GM12878 (cell line): Measurements from ENCODE around the gene HJURP. TPM values are rescaled to one million over a fixed set of nuclear protein-coding genes. Genes with fewer than 3 reads are reported as not detected.

ENCODE experiments used
- ATAC-seq: fragments of 200-7000 bp; cut with Tn5 transposase; 3 replicates; pipeline ENCODE4 v1.9.1; 2020; ENCODE audit warnings: mild to moderate bottlenecking, moderate library complexity
- BruUV-seq: library from RNA; stranded (reverse); fragments of 400-500 nt; replicated peaks from 2 replicates; lab custom pipeline; 2021; lab: Mats Ljungman, UMichigan
- CTCF ChIA-PET: fragments of 300-600 bp; sonication (Branson Sonifier 250); formaldehyde crosslinking; extraction: SDS; loops from one replicate; lab custom pipeline; 2021; ENCODE audit warnings: inconsistent platforms; lab: Yijun Ruan, JAX
- POLR2A ChIA-PET: fragments of 350-600 bp; formaldehyde crosslinking; extraction: SDS; loops from one replicate; lab custom pipeline; 2021; ENCODE audit warnings: inconsistent platforms; lab: Charles Lee
- RAD21 ChIA-PET: fragments of 300-600 bp; sonication (Branson Sonifier 250); formaldehyde crosslinking; loops from one replicate; lab custom pipeline; 2023; ENCODE audit warnings: antibody characterized with exemption; ENCODE audit not compliant: unreplicated experiment; lab: Charles Lee
- SMC1A ChIA-PET: fragments of 300-600 bp; sonication (Branson Sonifier 250); formaldehyde crosslinking; loops from one replicate; lab custom pipeline; 2023; ENCODE audit not compliant: unreplicated experiment, uncharacterized antibody; lab: Charles Lee
- DNase-seq: peaks from one replicate; pipeline ENCODE4 v3.0.0-alpha.2; 2011; ENCODE audit warnings: low read depth, low spot score
- FAIRE-seq: peaks from 3 replicates; lab custom pipeline; 2011; peaks lifted over from hg19 to GRCh38; lab: Jason Lieb, UNC
- H2AFZ ChIP-seq: 2 replicates; pipeline ENCODE4 v1.6.0; 2011; ENCODE audit warnings: low read depth, low read length, control low read depth; ENCODE audit not compliant: control insufficient read depth
- H3K27ac ChIP-seq: 2 replicates; pipeline ENCODE4 v1.5.1; 2011; ENCODE audit warnings: control low read depth; ENCODE audit not compliant: control insufficient read depth, insufficient read depth
- H3K27me3 ChIP-seq, 2 experiments: replicated peaks in 1 of 2; 2 replicates each; pipeline versions ENCODE4 v1.6.0 to v1.6.1; 2011; ENCODE audit warnings: low read length in 1 of 2; ENCODE audit not compliant: control insufficient read depth in 2 of 2, insufficient read depth in 2 of 2
- H3K36me3 ChIP-seq, 2 experiments: 2 replicates each; pipeline ENCODE4 v1.5.1; 2011; ENCODE audit warnings: low read length in 1 of 2; ENCODE audit not compliant: control insufficient read depth in 2 of 2, insufficient read depth in 2 of 2
- H3K4me1 ChIP-seq: 2 replicates; pipeline ENCODE4 v1.6.1; 2011; ENCODE audit warnings: mild to moderate bottlenecking, low read length, moderate library complexity, mixed read lengths; ENCODE audit not compliant: control insufficient read depth, insufficient read depth
- H3K4me2 ChIP-seq: 2 replicates; pipeline ENCODE4 v1.6.0; 2011; ENCODE audit warnings: control low read depth; ENCODE audit not compliant: control insufficient read depth, insufficient read depth
- H3K4me3 ChIP-seq: fragments of 200-600 bp; sonication (generic); 2 replicates; pipeline ENCODE4 v1.5.1; 2016
- H3K79me2 ChIP-seq: 2 replicates; pipeline ENCODE4 v1.6.0; 2011; ENCODE audit warnings: low read length; ENCODE audit not compliant: control insufficient read depth, insufficient read depth
- H3K9ac ChIP-seq: 2 replicates; pipeline ENCODE4 v1.8.0; 2011; ENCODE audit warnings: low read length, control low read depth, mixed read lengths; ENCODE audit not compliant: control insufficient read depth, insufficient read depth
- H3K9me3 ChIP-seq: replicated peaks from 3 replicates; pipeline ENCODE4 v1.5.1; 2011; ENCODE audit warnings: mild to moderate bottlenecking, low read length; ENCODE audit not compliant: control insufficient read depth, insufficient read depth
- H4K20me1 ChIP-seq: 2 replicates; pipeline ENCODE4 v1.6.0; 2011; ENCODE audit not compliant: control insufficient read depth, insufficient read depth
- KLF5 ChIP-seq: fragments of 450-650 bp; IDR thresholded peaks from 2 replicates; pipeline ENCODE4 v1.6.1; 2014; ENCODE audit warnings: mild to moderate bottlenecking; ENCODE audit not compliant: partially characterized antibody
- NFYB ChIP-seq: IDR thresholded peaks from 2 replicates; pipeline ENCODE4 v1.6.1; 2011; ENCODE audit warnings: low read depth, mild to moderate bottlenecking, low read length, improper control_type of control experiment, moderate library complexity; ENCODE audit not compliant: insufficient read depth
- PKNOX1 ChIP-seq: fragments of 450-650 bp; IDR thresholded peaks from 2 replicates; pipeline ENCODE4 v1.6.1; 2016; ENCODE audit warnings: mild to moderate bottlenecking
- WGBS: methylation state at CpG from one replicate; pipeline ENCODE4 v1.1.6; 2016; ENCODE audit warnings: low lambda C conversion rate; ENCODE audit not compliant: insufficient replicate concordance, insufficient coverage; ENCODE audit errors: missing lambda C conversion rate; 5-methylcytosine and 5-hydroxymethylcytosine counted together
- in situ Hi-C: fragments of 300-500 bp; cut with MboI; formaldehyde crosslinking; loops from 9 replicates; pipeline ENCODE4 v1.14.3; 2018; ENCODE audit warnings: mixed read lengths
- intact Hi-C: fragments of 100-400 bp; cut with micrococcal nuclease; formaldehyde crosslinking; loops from one replicate; pipeline ENCODE4 v1.14.2; 2022; ENCODE audit not compliant: unreplicated experiment
- polyA plus RNA-seq, 11 experiments: library from polyadenylated mRNA; depleted of rRNA in 4 of 11; unstranded in 6 of 11; stranded (reverse) in 5 of 11; fragments of >200 nt; fragmentation: Nextera tagmentation in 4 of 11; fragmentation: Illumina TruSeq in 1 of 11; extraction: Ambion mirVana in 4 of 11; extraction: Trizol in 1 of 11; gene quantifications; 1 replicate in 1 of 11; 2 replicates in 10 of 11; pipeline versions ENCODE4 v1.2.1 to v1.2.3, GENCODE V29; 2011 to 2016; ENCODE audit warnings: inconsistent platforms in 2 of 11, missing spikeins in 2 of 11, low read depth in 1 of 11
- total RNA-seq, 4 experiments: library from RNA; depleted of rRNA in 3 of 4; stranded (reverse); fragments of >200 nt in 3 of 4; fragmentation: Illumina TruSeq in 1 of 4; extraction: Trizol in 1 of 4; gene quantifications; 2 replicates each; pipeline versions ENCODE4 v1.2.1 to v1.2.3, GENCODE V29; 2013 to 2021
- TF ChIP-seq, protein P1 (sequence below): IDR thresholded peaks from 2 replicates; pipeline ENCODE4 v1.6.1; 2011; ENCODE audit warnings: mild to moderate bottlenecking, low read depth, low read length, moderate library complexity; ENCODE audit not compliant: insufficient replicate concordance

Gene HJURP
- total and polyA plus RNA-seq, 10 of the 15 experiments (the other 5 are each of a cell fraction or from before 2014, with no cell fraction given) = 12.7 to 68.9 (median 44.4) TPM

- Histone ChIP-seq H3K27ac (no peak overlapping the region), H3K4me1 (peaks cover 7% of the 10 kb centered on the region; the same call in 1 of the 2 replicates), H3K79me2 (peaks cover 32% of the 10 kb centered on the region), H3K4me3 (no peak overlapping the region), H4K20me1 (0 out of 2 replicates have a peak, but pooled peaks cover 2% of the 10 kb centered on the region), H3K36me3 (peaks cover 0 to 2% of the 10 kb centered on the region in 2 experiments; a peak in 3 of 4 replicates), H3K9ac (no peak overlapping the region), H3K27me3 (no peaks in the 10 kb centered on the region), H2AFZ (no peak overlapping the region), H3K4me2 (no peak overlapping the region), H3K9me3 (no peaks in the 10 kb centered on the region)
- DNase-seq (no peak), ATAC-seq (no peak), FAIRE-seq (no peak)
- ChIA-PET CTCF (interaction anchor here (2.0 kb wide), 1 partner anchor 13 kb away, joined by 11 read pairs; no protein-coding TSS in a partner anchor), SMC1A (interaction anchor here (0.6 kb wide), 1 partner anchor 1087 kb away, joined by 3 read pairs; no protein-coding TSS in a partner anchor), POLR2A (no interaction called here), RAD21 (no interaction called here)
- BruUV-seq = no TSS peak
- intact Hi-C loops = no loop called here
- in situ Hi-C loops = no loop called here
- TF ChIP-seq, protein P1, sequence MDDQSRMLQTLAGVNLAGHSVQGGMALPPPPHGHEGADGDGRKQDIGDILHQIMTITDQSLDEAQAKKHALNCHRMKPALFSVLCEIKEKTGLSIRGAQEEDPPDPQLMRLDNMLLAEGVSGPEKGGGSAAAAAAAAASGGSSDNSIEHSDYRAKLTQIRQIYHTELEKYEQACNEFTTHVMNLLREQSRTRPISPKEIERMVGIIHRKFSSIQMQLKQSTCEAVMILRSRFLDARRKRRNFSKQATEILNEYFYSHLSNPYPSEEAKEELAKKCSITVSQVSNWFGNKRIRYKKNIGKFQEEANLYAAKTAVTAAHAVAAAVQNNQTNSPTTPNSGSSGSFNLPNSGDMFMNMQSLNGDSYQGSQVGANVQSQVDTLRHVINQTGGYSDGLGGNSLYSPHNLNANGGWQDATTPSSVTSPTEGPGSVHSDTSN = peak; percentile 55
- TF ChIP-seq KLF5 = no peak
- TF ChIP-seq NFYB = peak; percentile 69
- peak; percentile 84 for TF ChIP-seq PKNOX1
- 100% methylated on average over 5 of the region's 5 CpGs for WGBS
These were observed 1.8 kb upstream of the HJURP start for GRCh38 chr2:233856184-233856583.
